NCI-H526 (cell line): Measurements from ENCODE around the gene AKR1C4.
"Not testable (repeated sequence)": the region's sequence is repeated elsewhere in the genome, so short reads cannot be mapped to it uniquely, and the experiment has no call there.

ENCODE experiments used
- DNase-seq, 2 experiments: peaks; one replicate each; lab custom pipeline; 2025; lab: John Stamatoyannopoulos, UW

Gene AKR1C4

DNA sequence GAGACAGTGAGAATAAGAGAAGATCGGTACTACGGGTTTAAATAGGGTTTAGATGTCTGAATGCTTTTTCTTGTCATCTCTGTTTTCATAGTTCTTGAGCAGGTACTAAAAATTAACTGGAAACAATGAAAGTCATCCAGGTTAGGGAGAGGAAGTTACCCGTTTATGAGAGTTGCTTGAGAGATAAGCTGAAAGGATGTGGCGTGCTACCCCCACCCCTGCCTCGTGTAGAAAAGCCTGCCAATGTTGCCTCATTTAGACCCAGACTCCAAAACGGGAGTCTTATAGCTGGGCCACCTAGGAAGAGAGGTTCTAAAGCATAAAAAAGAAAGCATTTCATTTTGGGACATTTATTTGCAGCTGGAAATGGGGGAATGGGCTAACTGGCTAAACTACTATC, 10.2 kb downstream of the AKR1C4 start:
- no peak for DNase-seq

DNA sequence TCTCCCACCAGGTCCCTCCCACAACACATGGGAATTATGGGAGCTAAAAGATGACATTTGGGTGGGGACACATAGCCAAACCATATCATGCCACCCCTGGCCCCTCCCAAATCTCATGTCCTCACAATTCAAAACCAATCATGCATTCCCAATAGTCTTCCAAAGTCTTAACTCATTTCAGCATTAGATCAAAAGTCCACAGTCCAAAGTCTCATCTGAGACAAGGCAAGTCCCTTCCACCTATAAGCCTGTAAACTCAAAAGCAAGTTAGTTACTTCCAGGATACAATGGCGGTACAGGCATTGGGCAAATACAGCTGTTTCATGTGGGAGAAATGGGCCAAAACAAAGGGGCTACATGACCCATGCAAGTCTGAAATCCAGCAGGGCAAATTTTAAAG, 13.1 kb downstream of the AKR1C4 start:
- DNase-seq: not testable (repeated sequence)

DNA sequence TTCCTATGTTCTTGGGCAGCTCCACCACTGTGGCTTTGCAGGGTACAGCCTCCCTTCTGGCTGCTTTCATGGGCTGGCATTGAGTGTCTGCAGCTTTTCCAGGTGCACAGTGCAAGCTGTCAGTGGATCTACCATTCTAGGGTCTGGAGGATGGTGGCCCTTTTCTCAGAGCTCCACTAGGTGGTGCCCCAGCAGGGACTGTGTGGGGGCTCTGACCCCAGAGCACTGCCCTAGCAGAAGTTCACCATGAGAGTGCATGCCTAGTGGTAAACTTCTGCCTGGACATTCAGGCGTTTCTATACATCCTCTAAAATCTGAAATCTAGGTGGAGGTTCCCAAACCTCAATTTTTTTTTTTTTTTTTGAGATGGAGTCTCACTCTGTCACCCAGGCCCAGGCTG, 13.6 kb downstream of the AKR1C4 start:
- DNase-seq: not testable (repeated sequence)

DNA sequence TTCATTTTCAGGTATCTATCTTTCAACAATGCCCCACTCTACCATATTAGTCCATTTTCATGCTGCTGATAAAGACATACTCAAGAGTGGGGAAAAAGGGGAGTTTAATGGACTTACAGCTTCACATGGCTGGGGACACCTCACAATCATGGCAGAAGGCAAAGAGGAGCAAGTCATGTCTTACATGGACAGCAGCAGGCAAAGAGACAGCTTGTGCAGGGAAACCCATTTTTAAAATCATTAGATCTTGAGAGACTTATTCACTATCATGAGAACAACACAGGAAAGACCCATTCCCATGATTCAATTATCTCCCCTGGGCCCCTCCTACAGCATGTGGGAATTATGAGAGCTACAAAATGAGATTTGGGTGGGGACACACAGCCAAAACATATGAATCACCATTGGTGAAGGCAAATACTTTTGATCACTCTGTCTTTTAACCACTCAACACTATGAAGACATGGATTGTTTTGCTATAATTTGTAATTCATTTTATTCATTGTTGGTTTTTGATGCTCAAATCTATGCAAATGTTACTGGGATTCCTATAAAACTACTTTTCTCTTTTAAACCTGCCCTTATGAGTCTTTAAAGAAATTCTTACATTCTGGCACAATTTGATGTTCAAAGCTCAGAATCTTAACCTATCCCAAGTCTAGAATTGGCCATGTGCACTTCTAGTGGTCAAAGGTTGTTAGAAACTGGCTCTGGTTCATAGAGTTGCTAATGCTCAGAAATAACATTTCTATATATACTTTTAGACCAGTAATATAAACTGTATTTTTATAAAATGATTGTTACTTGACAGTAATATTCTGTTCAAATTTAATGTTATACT, 15.3 kb downstream of the AKR1C4 start:
- DNase-seq: no peak

DNA sequence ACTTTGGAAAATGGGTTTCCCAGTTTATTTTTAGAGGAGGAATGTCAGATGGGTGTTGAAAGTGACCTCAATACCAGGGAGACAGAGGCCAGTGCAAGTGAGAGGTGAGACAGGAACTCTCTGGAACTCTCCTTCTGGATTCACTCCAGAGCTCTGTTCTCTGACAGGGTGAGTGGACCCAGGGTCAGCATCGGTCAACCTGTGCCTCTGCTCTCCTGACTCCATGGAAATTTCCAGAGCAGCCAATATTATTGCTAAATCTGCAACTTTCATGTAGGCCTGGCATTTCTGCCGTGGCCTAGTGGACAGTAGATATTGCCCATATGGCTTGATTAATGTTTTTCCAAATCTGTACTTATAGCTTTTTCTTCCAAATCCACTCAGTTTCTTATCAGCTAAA, 20.2 kb downstream of the AKR1C4 start:
- no peak for DNase-seq

DNA sequence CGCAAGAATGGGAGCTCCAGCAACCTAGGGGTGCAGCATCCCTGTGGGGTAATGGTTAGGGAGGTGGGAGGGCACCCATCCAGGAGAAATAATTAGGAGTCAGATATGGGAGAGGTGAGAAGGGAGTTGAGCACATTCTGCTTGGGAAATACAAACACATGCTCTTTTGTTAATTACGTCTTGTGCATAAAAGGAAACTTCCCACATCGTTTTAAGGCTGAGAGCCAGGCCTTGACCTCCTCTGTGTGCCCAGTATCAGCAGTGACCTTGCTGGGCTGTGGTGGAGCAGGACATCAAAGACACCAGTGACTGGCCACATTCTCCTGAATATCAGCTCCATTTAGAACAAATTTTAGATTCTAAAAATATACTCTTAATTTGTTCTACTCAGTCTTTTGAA, 22.6 kb downstream of the AKR1C4 start:
- DNase-seq: no peak

DNA sequence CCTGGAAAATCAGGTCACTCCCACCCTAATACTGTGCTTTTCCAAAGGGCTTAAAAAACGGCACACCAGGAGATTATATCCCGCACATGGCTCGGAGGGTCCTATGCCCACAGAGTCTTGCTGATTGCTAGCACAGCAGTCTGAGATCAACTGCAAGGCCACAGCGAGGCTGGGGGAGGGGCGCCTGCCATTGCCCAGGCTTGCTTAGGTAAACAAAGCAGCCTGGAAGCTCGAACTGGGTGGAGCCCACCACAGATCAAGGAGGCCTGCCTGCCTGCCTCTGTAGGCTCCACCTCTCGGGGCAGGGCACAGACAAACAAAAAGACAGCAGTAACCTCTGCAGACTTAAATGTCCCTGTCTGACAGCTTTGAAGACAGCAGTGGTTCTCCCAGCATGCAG, 26.3 kb downstream of the AKR1C4 start:
- DNase-seq: not testable (repeated sequence)

DNA sequence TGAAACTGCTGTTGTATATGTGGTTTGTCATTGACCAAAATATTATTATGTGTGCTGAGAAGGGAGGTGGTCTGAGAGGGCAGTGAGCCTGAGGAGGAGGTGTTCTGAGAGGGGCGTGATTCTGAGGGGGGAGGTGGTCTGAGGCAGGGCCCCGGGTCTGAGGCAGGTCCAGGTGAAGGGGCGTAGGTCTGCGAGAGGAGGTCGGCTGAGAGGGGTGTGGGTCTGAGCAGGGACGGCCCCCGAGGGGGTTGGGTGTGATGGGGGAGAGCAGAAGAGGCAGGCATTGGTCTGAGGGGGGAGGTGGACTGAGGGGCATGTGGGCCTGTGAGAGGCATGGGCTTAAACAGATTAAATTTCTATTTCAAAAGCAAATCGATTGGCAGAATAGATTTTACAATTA, 32.4 kb downstream of the AKR1C4 start:
- DNase-seq: no peak

DNA sequence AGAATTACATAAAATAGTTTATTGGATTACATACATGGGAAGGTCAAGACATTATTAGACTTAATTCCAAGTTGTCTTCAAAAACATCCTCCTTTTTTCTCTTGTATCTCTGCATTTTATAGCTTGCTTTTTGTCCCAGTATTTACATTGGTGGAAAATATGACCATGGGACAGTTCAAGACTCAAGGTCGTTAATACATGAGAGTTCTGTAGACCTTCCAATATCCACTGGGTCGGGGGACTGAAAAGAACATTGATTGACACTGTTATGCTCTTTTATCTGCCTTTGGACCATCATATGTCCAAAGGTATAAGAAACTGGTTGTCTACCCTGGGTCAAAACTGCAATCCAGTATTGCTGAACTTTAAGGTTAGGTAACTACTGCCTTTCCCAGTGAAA, 36.7 kb downstream of the AKR1C4 start:
- no peak for DNase-seq

DNA sequence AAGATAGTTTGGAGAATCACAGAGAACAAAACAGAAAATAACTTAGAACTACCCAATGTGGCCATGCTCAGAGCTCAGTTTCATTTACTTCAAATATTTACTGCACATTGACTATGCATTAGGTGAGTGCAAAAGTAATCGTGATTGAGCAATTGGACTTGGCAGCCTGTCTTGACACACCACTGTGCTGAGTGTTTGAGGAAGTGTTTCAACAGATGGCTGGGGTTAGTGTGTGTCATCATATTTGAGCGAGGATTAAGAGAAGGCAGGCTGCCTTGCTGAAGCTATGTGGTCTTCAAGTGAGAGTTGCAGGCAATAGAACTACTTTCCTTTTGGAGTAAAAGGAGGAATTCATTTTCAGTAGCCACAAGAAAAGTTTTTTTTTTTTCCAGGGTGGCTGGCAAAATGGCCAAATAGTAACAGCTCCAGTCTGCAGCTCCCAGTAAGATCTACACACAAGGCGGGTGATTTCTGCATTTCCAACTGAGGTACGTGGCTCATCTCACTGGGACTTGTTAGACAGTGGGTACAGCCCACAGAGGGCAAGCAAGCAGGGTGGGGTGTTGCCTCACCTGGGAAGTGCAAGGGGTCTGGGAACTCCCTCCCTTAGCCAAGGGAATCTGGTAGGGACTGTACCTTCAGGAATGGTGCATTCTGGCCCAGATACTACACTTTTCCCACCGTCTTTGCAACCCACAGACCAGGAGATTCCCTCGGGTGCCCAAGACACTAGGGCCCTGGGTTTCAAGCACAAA, 37.6 kb downstream of the AKR1C4 start:
- no peak for DNase-seq

DNA sequence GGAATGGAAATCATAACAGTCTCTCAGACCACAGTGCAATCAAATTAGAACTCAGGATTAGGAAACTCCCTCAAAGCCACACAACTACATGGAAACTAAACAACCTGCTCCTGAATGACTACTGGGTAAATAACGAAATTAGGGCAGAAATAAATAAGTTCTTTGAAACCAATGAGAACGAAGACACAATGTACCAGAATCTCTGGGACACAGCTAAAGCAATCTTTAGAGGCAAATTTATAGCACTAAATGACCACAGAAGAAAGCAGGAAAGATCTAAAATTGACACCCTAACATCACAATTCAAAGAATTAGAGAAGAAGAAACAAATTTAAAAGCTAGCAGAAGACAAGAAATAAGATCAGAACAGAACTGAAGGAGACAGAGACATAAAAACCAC, 40.9 kb downstream of the AKR1C4 start:
- DNase-seq: not testable (repeated sequence)

DNA sequence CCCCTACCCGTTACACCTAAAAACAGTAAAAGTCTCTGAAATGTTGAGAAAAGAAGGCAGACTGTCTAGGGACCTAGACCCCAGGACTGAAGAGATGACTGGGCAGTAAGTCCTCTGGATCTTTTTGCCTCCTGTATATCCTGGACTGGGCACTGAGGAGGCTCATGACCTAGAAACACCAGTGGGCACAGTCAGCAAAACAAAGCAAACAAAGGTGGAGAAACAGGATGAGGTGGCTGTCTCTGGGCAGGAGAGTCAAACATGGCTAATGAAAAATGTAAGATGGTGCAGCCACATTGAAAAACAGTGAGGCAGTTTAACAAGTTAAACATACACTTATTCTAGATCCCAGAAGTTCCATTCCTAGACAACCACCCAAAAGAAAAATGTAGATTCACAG, 45.9 kb downstream of the AKR1C4 start:
- no peak for DNase-seq

DNA sequence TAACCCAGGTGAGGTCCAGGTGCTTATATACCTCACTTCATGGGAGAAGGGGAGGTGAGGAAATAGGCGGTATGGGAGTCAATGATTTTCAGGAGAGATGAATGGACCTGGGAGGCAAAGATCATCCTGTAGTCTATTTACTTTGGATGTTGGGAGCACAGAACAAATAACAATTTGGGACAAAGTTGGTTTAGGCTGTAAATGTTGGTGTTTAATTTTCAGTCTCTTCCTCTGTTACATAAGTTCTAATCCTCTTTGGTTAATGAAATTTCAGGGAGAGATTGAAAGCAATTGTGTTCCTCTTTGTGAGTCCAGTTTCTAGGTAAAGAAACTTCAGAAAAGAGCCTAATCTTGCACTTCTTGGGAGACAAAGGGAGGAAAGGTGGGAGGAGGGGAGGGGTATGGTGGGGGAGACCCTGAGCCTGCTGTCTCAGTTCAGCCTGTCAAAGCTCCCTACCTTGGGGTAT, 46.9 kb downstream of the AKR1C4 start:
- DNase-seq: no peak

DNA sequence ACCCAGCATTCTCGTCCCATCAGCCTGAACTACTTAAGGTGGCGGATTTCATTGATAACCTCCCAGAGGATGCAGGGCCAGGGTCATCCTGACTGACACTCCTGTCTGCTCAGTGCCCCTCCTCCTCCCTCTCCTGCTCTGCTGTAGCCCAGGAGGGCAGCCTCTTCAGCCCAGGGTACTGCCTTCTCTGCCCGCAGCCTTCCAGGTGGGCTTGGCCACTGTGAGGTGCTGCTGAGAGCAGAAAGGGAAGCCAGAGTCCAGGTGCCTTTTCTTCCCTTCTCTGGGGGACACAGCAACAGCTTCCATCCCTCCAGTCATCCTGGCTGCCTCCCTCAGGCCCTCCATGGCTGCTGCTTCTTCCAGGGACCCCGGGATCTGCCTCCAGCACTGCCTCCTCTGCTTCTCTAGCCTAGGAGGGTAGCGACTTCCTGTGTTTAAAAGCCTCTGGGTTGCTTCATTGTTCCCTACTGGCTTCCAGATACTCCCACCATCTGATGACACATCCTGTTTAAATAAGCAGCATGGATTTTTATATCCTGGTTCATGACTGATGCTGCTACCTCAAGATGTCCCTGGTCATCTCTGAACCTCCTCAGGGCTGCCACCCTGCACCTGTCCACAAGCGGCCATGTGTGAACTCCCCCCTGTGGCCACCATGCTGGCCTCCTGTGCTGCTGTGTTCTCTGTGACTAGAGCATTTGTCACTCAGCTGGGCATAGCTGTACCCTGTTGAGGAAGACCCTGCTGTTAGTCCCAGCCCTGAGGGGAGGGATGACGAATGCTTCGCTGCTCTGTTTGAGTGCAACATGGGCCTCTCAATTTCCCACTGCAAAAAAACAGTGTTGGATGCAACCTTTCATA, 55.8 kb downstream of the AKR1C4 start:
- no peak for DNase-seq

DNA sequence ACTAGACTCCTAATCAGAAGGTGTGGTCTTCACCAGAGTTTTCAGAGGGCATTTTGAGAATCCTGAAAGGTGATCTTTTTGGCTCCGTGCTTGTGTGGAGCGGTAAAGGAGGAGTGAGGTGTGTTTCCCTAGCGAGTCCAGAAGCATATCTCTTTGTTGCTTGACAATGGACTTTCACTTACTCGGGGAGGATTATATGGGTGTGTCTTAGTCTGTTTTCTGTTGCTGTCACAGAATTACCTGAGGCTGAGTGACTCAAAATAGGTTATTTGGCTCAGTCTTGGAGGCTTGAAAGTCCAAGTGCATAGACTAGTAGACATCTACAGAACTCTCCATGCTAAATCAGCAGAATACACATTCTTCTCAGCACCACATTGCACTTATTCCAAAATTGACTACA, 57.9 kb downstream of the AKR1C4 start:
- DNase-seq: no peak

DNA sequence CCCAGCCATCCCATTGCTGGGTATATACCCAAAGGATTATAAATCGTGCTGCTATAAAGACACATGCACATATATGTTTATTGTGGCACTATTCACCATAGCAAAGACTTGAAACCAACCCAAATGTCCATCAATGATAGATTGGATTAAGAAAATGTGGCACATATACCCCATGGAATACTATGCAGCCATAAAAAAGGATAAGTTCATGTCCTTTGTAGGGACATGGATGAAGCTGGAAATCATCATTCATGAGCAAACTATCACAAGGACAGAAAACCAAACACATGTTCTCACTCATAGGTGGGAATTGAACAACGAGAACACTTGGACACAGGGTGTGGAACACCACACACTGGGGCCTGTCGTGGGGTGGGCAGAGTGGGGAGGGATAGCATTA, 61.1 kb downstream of the AKR1C4 start:
- not testable (repeated sequence) for DNase-seq

DNA sequence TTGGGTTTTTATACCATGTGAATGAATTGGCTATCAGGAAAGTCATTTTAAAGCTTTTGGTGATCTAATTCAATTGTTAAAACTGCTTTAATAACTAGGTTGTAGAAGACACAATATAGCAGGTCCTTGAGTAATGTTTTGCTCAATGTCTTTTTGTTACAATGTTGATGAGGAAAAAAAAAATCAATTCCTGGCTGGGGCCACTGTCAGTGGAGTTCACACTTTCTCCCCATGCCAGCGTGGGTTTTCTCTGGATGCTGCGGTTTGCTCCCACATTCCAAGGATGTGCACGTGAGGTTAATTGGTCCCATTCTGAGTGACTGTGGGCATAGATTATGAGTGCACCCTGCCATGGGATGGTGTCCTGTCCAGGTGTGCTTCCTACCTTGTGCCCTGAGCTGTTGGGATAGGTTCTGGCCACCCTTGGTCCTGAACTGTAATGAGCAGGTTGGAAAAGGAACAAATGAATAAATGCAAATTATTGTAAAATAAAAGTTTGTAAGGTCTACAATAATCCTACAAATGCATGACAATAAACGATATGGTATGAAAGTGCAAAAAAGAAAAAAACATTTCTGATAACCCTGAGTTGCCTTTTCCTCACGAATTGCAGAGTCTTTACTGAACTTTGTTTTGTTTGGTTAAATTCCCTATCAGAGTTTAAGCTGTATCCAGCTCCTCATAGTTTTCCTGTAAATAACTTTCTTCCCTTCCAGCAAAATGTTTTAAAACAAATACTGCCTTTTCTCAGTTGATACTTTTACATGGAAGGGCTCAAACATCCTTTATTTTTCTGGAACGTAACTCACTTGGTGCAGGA, 62.7 kb downstream of the AKR1C4 start:
- no peak for DNase-seq

DNA sequence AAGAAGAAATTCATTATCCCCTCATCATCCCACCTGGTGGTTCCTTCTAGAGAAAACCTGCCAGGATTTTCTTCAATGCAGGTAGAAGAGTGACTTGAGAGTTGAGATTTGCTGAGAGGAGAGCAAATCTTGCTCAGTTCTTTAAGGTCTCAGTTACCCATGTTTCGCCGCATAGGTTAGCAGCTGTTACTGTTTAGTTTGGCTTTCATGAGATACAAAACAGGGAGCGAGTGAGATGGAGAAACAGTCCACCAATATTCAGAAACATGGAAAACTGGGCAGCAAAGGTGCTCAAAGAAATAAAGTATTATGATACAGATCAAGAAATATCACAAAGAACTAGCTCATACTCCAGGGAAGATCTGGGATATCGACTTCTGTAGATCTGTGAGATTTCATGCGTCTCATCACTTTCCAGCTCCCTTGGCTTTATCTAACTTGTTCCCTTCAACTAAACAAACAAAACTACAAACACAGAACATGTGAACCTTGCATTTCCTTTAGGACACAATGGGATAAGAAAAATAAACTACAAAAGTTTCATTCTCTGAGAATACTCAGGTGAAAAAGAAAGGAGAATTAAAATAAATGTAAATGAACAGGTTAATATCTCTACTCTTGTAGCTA, 63.4 kb downstream of the AKR1C4 start:
- no peak for DNase-seq

DNA sequence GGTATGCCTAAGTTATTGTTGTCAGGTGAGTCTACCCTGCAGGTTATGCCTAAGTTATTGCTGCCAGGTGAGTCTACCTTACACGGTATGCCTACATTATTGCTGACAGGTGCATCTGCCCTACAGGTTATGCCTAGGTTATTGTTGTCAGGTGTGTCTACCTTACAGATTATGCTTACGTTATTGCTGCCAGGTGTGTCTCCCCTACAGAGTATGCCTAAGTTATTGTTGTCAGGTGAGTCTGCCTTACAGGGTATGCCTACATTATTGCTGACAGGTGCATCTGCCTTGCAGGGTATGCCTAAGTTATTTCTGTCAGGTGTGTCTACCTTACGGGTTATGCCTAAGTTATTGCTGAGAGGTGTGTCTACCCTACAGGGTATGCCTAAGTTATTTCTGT, 64.2 kb downstream of the AKR1C4 start:
- DNase-seq: no peak

DNA sequence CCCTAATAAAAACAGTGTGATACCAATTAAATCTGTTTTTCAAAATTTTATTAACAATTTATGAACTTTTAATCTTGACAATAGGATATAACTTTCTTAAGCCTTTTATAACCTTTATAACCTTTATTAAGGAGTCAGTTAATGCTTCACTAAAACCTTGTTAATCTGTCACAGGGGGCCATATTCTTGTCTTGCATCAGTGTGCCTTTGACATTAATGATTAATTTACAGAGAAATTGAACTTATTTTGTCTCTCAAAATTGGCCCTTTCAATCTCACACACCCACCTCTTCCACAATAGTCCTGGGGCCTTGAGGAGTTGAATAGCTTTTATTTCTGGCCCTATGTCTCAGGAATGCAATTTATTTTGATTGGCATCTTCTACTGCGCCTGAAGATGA, 68.5 kb downstream of the AKR1C4 start:
- DNase-seq: no peak

DNA sequence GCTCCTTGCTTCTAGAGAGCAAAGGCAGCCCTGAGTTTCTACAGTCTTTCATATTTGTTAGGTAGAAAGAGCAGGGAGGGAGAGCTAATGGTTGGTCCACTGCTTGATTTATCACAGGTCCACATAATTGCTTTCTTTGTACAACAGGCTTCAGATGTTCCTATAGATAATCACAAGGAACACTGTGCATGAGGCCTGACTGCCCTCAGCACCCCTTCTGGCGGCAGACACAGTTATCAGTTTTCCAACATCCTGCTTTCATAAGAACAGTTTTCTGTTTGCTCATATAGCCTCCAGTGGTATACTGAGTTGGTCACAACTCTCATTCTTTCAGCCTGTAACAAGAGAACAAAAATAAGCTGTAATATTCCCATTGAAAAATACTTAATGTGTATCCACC, 69.7 kb downstream of the AKR1C4 start:
- no peak for DNase-seq
